Activated naive CD4-positive, alpha-beta T cell treated with Interleukin-2 at 50 U/mL for 16 hours (primary cell): ENCODE results near the gene BDNF.

Experiments used
- DNase-seq: peaks from one replicate; pipeline ENCODE4 v3.0.0-alpha.2; 2020

BDNF gene

DNA sequence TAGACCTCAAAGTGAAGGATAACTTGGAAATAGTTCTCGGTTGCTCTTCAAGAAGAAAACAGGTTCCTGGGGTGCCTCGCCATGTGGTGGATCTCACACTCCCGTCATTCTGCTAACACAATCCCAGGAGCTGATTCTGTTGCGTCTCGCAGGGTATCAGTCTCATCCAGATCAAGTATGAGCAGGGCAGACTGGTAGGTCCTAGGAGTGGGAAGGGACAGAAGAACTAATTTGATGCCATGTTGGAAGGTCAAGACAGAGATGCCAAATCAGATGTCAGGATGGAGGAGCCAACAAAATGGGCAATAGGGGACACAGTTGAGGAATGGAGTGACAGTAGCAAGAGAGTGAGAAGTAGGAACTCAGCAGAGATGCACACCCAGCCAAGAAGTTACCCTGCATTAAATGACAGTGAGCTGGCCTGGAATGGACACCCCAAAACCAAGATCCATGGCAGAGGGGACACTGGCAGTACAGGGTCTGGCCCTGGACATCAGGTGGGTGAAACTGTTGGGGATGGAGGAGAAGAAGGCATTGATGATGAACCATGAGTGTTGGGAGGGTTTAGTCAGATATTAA is 76.2 kb downstream of the BDNF start:
- no peak for DNase-seq

DNA sequence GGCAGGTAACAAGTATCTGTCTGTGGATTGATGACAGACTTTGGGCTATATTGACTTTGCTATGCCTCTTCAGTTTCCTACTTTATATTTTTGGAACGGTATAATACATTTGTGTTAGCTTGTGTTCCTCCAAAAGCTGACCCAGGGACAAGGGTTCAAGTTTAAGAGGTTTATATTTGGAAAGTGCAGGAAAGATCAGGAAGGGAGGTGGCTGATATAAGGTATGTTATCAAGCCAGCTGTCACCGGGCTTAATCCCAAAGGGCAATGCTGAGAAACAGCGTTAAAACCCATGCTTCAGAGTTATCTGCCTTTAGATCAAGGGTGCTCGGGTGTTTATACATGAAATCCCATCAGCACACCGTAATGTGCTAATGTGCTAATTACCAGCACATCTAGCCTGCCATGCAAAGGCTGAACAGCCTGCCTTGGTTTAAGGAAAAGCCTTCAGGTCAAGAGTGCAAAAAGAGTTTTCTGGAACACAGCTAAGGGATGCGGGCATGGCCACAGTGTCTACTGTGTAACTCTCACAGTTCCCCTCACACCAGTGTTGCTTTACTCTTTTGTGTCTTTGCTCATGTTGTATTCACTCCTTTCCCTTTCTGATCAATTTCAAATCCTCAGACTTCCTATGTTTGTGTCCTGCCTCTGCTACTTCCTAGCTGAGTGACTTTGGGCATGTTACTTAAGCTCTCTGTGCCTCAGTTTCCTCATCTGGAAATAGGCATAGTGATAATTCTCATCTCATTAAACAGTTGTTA is 77.5 kb downstream of the BDNF start:
- no peak for DNase-seq

DNA sequence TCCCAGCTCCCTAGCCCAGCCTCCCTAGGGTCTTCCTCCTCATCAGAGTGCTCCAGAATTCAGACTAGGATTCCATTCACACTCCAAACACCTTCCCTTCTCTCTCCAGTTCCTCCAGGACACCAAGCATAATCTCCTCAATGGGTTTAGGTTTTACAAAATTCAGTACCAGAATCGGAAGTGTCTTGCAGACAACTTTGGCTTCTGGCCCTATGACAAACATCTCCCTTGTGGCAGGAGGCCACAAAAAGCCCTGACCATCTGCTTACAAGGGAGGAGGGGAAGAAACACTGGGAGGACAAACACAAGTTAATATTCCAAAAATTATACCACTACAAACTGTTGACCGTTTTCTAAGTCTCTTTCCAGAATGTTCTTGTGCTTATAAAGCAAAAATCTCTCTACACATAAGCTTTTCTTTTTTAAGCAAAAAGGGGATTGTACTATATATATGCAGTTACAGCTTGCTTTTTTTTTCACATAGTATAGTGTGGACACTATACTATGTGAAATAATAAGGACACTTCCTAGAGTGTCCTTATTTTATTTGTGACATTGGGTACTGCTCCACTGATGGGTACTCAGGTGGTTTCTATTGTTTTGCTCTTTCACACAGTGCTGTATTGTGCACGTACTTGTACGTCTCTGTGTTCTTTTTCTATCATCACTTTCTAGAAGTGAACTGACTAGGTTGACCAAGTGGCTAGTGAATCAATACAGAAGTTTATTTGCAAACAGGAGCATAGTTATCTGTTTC is 78.7 kb downstream of the BDNF start:
- DNase-seq: no peak

- DNase-seq: no peak
These were observed 80.4 kb downstream of the BDNF start for GRCh38 chr11:27619763-27620335.

- no peak for DNase-seq
These were observed 81.1 kb downstream of the BDNF start for GRCh38 chr11:27619039-27619574.

DNA sequence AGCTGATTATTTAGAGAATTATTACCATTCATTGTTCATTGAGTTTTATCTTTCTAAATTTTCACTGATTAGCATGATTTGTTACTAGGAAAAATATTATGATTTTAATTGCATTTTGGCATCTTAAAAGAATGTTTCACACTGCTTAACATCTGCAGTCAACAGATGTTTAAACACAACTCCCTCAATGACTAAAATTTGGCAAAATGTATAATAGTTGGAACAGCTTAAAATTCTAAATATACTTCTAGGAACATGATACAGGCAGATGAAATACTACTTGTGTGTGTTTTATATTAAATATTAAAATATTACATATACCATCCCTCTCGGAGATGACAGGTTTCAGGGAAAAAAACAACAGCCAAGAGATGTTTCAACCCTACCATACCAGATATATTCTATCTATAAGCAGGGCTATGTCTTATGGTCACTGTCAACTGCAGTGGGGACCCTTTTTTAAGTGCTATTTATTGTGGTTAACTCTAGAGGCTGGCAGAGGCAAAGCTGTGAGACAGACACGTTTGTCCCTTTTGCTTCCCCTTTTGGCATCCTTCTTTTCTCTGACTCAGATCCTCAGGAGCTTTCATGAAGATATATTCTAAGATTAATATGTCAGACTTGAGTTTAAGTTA is 81.9 kb downstream of the BDNF start:
- DNase-seq: no peak

- no peak for DNase-seq
These were observed 83.5 kb downstream of the BDNF start for GRCh38 chr11:27616711-27617110.

DNA sequence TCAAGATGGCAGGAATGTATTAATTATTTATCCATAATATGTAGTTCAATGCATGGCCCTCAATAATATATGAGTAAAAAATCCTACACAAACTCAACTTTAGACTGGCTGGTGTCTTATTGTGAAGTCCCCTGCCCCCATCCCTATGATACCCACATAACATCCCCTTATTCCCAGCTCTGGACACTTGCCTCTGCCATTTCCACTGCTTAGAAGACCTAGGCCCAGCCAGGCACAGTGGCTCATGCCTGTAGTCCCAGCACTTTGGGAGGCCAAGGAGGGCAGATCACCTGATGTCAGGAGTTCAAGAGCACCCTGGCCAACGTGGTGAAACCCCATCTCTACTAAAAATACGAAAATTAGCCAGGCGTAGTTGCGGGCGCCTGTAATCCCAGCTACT is 84.4 kb downstream of the BDNF start:
- no peak for DNase-seq

GRCh38 chr11:27614092-27614491 is 86.2 kb downstream of the BDNF start:
- no peak for DNase-seq

DNA sequence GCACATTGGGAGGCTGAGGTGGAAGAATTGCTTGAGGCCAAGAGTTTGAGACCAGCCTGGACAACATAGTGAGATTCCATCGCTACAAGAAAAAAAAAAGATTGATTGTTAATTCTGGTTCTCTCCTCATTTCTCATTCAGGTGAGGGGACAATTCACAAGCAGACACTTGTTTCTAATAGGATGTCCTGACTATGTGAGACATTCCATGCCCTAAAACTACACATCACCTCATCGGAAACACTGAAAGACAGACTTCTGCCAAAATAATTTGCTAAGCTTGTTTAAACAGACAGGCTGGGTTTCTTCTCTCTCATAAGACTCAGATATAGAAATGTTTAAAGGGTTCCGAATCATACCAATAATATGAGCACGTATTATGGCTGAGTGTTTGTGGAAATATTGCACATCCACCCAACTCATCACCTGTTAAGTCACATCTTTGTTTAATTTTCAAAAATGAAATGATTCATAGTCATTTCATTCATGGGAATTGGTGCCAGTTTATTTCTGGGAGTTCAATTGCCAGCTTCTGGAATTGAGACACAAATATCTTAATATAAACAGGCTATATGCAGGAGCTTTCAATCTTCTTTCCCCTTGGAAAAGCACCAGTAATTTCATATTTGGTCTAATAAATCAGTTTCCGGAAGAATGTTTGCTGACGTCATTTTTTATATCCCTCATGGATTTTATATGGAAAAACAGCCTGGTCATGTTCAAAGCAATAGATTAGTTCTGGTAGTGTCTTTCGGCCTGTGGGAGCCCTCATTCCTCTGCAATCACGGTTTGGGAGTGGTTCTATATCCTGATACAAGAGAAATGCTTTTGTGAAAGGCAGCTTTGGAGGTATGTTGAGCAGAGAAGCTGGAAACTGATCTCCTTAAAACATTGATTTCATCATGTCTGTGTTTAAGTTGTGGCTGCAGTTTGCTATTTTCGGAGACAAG is 87.0 kb downstream of the BDNF start:
- no peak for DNase-seq

DNA sequence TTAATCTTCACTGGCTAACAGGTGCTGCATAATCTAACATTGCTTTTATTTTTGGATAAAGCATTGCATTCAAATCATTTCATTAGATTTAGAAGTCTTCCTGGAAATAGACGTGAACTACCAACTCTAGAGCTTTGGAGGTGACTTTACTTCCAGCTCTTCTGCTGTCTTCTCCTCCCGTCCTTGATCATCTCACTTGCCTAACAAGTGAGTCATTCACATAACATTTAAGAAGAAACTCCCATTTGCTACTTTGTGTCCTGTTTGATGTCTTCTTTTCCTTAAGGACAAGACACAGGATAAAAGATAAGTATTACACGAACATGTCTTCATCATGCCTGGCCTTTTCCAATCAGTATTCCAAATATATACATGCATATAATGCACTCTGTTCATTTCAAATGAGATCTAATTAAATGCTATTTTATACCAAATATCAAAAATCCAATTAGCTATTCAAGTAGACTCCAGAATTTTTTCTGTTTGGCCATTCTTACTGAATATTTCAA is 88.3 kb downstream of the BDNF start:
- DNase-seq: no peak

- no peak for DNase-seq
These were observed 88.9 kb downstream of the BDNF start for GRCh38 chr11:27611390-27611789.

DNA sequence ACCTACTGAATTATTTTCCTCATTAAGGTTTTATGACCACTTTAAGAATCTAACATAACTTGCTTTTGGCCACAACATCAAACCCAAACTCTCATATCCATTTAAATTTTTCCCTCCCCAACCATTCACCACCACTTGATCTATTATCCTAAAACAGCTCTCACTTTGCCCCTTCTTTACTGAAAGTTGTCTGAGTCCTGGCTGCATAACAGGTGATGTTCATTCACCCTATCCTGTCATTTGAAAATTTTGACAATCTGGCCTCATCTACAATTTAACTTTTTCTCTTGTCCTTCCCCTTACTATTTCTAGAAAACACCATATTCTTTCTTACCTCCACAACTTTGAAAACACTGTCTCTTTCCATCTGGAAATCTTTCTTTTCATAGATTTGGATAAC is 89.3 kb downstream of the BDNF start:
- no peak for DNase-seq

DNA sequence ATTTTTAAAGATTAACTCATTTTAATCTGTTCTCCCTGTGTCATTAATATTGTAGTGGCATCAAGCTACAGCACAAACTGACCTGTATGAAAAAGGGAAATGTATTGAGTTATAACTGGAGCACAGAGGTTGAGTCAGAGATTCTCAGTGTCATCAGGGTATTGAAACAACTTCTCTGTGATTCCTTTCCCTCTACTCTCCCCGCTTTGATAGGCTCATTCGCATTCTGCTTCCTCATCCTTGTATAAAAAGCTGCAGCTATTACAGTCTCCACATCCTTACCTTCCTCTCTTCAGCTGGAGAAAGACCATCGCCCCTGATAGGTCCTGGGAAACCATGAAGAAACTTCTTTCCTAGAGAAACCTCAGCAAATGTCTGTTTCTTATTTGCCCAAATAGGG is 90.0 kb downstream of the BDNF start:
- no peak for DNase-seq

DNA sequence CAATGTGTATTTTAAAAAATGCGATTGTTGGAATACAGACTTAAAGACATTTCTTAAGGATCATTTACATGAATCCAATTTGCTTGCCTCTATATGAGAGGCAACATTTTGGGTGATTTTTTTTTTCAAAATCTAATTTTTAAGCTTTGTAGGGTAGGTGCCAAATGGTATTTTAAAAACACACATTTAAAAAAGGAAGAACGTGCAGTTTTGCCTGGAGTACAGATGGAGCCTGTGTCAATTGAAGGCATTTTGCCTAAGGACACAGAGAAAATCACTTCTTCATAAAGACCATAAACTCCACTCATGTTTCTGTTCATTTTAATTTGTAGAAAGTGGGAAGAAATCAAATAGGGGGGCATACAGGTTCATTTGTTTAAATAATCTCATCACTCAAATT is 91.3 kb downstream of the BDNF start:
- no peak for DNase-seq

DNA sequence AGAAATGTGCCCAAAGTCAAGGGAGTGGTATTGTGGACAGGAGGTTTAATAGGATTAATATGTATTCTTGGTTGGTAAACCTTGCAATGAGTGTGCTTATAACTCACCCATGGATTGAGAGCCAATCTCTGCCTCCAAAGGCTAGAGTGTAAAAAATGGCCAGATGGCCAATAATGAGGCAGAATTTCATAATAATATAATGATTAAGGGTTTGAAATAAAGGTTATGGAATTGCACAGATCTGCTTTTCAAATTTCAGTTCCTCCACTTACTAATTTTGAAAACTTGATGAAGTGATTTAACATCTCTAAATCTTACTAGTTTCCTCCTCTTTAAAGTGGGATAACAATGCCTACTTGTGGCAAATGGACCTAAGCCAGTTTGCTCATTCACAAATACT is 94.8 kb downstream of the BDNF start:
- no peak for DNase-seq
